GM19240 (cell line): ENCODE measurements around the gene TBC1D3E.
"Not testable (repeated sequence)": the region's sequence is repeated elsewhere in the genome, so short reads cannot be mapped to it uniquely, and the experiment has no call there.

Experiments used
- DNase-seq: peaks from one replicate; pipeline ENCODE4 v3.0.0; 2011; ENCODE audit warnings: low spot score; ENCODE audit not compliant: insufficient read length

The TBC1D3E gene

GRCh38 chr17:38127651-38128050 lies at the start of gene TBC1D3E:
Gene TBC1D3E, plus strand, starts transcription at chr17:38127951. Its CDS starts 1,545 bp downstream, at chr17:38129496.
- DNase-seq = not testable (repeated sequence)

- DNase-seq = not testable (repeated sequence)
Measured at GRCh38 chr17:38087344-38087743, 40.4 kb upstream of the TBC1D3E start.

GRCh38 chr17:38088120-38088519 lies 39.6 kb upstream of the TBC1D3E start:
- not testable (repeated sequence) for DNase-seq

- not testable (repeated sequence) for DNase-seq
Measured at GRCh38 chr17:38094059-38094694, 33.6 kb upstream of the TBC1D3E start.

GRCh38 chr17:38099262-38099661 lies 28.5 kb upstream of the TBC1D3E start:
- not testable (repeated sequence) for DNase-seq

GRCh38 chr17:38119829-38120228 lies 7.9 kb upstream of the TBC1D3E start:
- DNase-seq = not testable (repeated sequence)

GRCh38 chr17:38134860-38135259 lies 7.1 kb downstream of the TBC1D3E start:
- not testable (repeated sequence) for DNase-seq
